ENCODE measurements around the gene CSMD2. TPM values are rescaled to one million over a fixed set of nuclear protein-coding genes. Genes with fewer than 3 reads are reported as not detected.

Gene CSMD2
- total RNA-seq, 2 experiments from 2014 or later: not detected

DNA sequence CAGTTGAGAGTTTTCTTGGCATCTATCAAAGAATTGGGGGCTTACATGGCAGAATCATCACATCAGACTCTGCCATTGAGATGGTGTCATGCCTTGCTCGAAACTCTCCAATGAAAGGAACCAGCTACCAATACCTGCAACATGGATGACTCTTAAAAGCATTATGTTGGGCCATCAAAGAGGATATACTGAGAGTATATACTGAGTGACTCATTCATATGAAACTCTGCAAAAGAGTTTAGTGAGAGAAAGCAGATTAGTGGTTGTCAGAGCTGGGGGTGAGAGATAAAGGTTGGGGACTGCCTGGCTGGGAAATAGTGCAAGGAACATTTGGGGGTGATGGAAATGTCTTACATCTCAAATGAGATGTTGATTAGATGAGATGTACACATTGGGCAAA lies 315.8 kb downstream of the CSMD2 start:
- no peaks in the 10 kb centered on the region for H3K36me3 ChIP-seq (ENCODE audit: insufficient read depth, low read length)
- no peak for ATAC-seq (ENCODE audit: poor library complexity)
- Mint-ChIP-seq H3K4me3 (no peak overlapping the region), H3K36me3 (ENCODE audit: low read depth) (no peaks in the 10 kb centered on the region), H3K27ac (no peak overlapping the region), H3K9me3 (no peaks in the 10 kb centered on the region), H3K4me1 (ENCODE audit: low read depth) (no peaks in the 10 kb centered on the region), H3K27me3 (peaks cover 32% of the 10 kb centered on the region)
- CTCF ChIA-PET: no interaction called here
- no peak for TF ChIP-seq CTCF (IDR thresholded peaks at IDR 0.05)
- H3K27ac ChIP-seq (ENCODE audit: low read depth in 1 of 2, low read length in 2 of 2): no peak overlapping the region
- intact Hi-C loops (cut with DNase I, micrococcal nuclease): no loop called here
- no peak for DNase-seq
- POLR2A ChIA-PET: no interaction called here
- no peaks in the 10 kb centered on the region for H3K4me1 ChIP-seq (ENCODE audit: insufficient read depth, low read length)
- H3K4me3 ChIP-seq (ENCODE audit: low read length): no peak overlapping the region
- H3K9me3 ChIP-seq (ENCODE audit: control insufficient read depth in 1 of 2, insufficient read depth in 1 of 2, low read length in 2 of 2): no peaks in the 10 kb centered on the region
- H3K27me3 ChIP-seq (ENCODE audit: control insufficient read depth in 1 of 2, insufficient read depth in 2 of 2, low read length in 2 of 2): peaks cover 3 to 6% of the 10 kb centered on the region in 2 experiments

- POLR2A ChIA-PET: no interaction called here
- TF ChIP-seq CTCF (IDR thresholded peaks at IDR 0.05): no peak
- Mint-ChIP-seq H3K27me3 (peaks cover 24% of the 10 kb centered on the region), H3K4me1 (ENCODE audit: low read depth) (no peaks in the 10 kb centered on the region), H3K4me3 (no peak overlapping the region), H3K9me3 (no peaks in the 10 kb centered on the region), H3K36me3 (ENCODE audit: low read depth) (no peaks in the 10 kb centered on the region), H3K27ac (no peak overlapping the region)
- no peak for ATAC-seq (ENCODE audit: poor library complexity)
- intact Hi-C loops (cut with DNase I, micrococcal nuclease): no loop called here
- Histone ChIP-seq H3K9me3 (ENCODE audit: control insufficient read depth in 1 of 2, insufficient read depth in 1 of 2, low read length in 2 of 2) (no peaks in the 10 kb centered on the region), H3K36me3 (ENCODE audit: insufficient read depth, low read length) (no peaks in the 10 kb centered on the region), H3K4me3 (ENCODE audit: low read length) (no peak overlapping the region), H3K27me3 (ENCODE audit: control insufficient read depth in 1 of 2, insufficient read depth in 2 of 2, low read length in 2 of 2) (peaks cover 0 to 2% of the 10 kb centered on the region in 2 experiments), H3K27ac (ENCODE audit: low read depth in 1 of 2, low read length in 2 of 2) (no peak overlapping the region), H3K4me1 (ENCODE audit: insufficient read depth, low read length) (no peaks in the 10 kb centered on the region)
- no peak for DNase-seq
- CTCF ChIA-PET: no interaction called here
Measured at GRCh38 chr1:33848205-33848937, 316.7 kb downstream of the CSMD2 start.

- no peaks in the 10 kb centered on the region for H3K9me3 ChIP-seq (ENCODE audit: control insufficient read depth in 1 of 2, insufficient read depth in 1 of 2, low read length in 2 of 2)
- intact Hi-C loops (cut with DNase I, micrococcal nuclease): no loop called here
- Mint-ChIP-seq H3K4me1 (ENCODE audit: low read depth) (no peaks in the 10 kb centered on the region), H3K36me3 (ENCODE audit: low read depth) (no peaks in the 10 kb centered on the region), H3K9me3 (no peaks in the 10 kb centered on the region), H3K4me3 (no peak overlapping the region), H3K27ac (no peak overlapping the region), H3K27me3 (peaks cover 14% of the 10 kb centered on the region)
- H3K4me1 ChIP-seq (ENCODE audit: insufficient read depth, low read length): no peaks in the 10 kb centered on the region
- POLR2A ChIA-PET: no interaction called here
- TF ChIP-seq CTCF (IDR thresholded peaks at IDR 0.05): no peak
- H3K4me3 ChIP-seq (ENCODE audit: low read length): no peak overlapping the region
- no peaks in the 10 kb centered on the region for H3K36me3 ChIP-seq (ENCODE audit: insufficient read depth, low read length)
- CTCF ChIA-PET: no interaction called here
- no peak for DNase-seq
- H3K27me3 ChIP-seq (ENCODE audit: control insufficient read depth in 1 of 2, insufficient read depth in 2 of 2, low read length in 2 of 2): no peaks in the 10 kb centered on the region
- no peak overlapping the region for H3K27ac ChIP-seq (ENCODE audit: low read depth in 1 of 2, low read length in 2 of 2)
- ATAC-seq (ENCODE audit: poor library complexity): no peak
Measured at GRCh38 chr1:33846861-33847260, 318.2 kb downstream of the CSMD2 start.

Measured in CD4-positive, alpha-beta T cell (primary cell).